ENCODE data around the gene SCART1. TPM values are rescaled to one million over a fixed set of nuclear protein-coding genes. Genes with fewer than 3 reads are reported as not detected.
"Not testable (repeated sequence)": the region's sequence is repeated elsewhere in the genome, so short reads cannot be mapped to it uniquely, and the experiment has no call there.

Gene SCART1
- total RNA-seq, 1 experiment from 2014 or later: 0.37 TPM

- in situ Hi-C loops (cut with HindIII; ENCODE audit: low pct_unique_long_range_greater_than_20kb, low sequenced_read_pairs): not testable (repeated sequence)
Observed at GRCh38 chr10:133424601-133425000, 29.1 kb upstream of the SCART1 start, which contains the start of gene SPRN. Gene SPRN, minus strand, starts transcription at chr10:133424625. Its CDS starts 944 bp downstream, at chr10:133423681.

GRCh38 chr10:133429571-133429970 lies 24.2 kb upstream of the SCART1 start:
- in situ Hi-C loops (cut with HindIII; ENCODE audit: low pct_unique_long_range_greater_than_20kb, low sequenced_read_pairs); DNase-seq (ENCODE audit: low read depth, low spot score): not testable (repeated sequence)

More at GRCh38 chr10:133424601-133425000, 29.1 kb upstream of the SCART1 start, which contains the start of gene SPRN:
- not testable (repeated sequence) for DNase-seq (ENCODE audit: low read depth, low spot score)

GRCh38 chr10:133431888-133432613 lies 21.7 kb upstream of the SCART1 start:
- DNase-seq (ENCODE audit: low read depth, low spot score); in situ Hi-C loops (cut with HindIII; ENCODE audit: low pct_unique_long_range_greater_than_20kb, low sequenced_read_pairs): not testable (repeated sequence)

GRCh38 chr10:133432789-133433188 lies 21.0 kb upstream of the SCART1 start:
- DNase-seq (ENCODE audit: low read depth, low spot score); in situ Hi-C loops (cut with HindIII; ENCODE audit: low pct_unique_long_range_greater_than_20kb, low sequenced_read_pairs): not testable (repeated sequence)

- peak; percentile 48 for DNase-seq (ENCODE audit: low read depth, low spot score)
- in situ Hi-C loops (cut with HindIII; ENCODE audit: low pct_unique_long_range_greater_than_20kb, low sequenced_read_pairs): no loop called here
Observed at GRCh38 chr10:133438711-133439273, 15.0 kb upstream of the SCART1 start.

GRCh38 chr10:133439517-133440461 lies 14.0 kb upstream of the SCART1 start:
- DNase-seq (ENCODE audit: low read depth, low spot score): no peak
- in situ Hi-C loops (cut with HindIII; ENCODE audit: low pct_unique_long_range_greater_than_20kb, low sequenced_read_pairs): no loop called here

- DNase-seq (ENCODE audit: low read depth, low spot score): no peak
- in situ Hi-C loops (cut with HindIII; ENCODE audit: low pct_unique_long_range_greater_than_20kb, low sequenced_read_pairs): no loop called here
Observed at GRCh38 chr10:133440633-133441285, 13.0 kb upstream of the SCART1 start.

- DNase-seq (ENCODE audit: low read depth, low spot score); in situ Hi-C loops (cut with HindIII; ENCODE audit: low pct_unique_long_range_greater_than_20kb, low sequenced_read_pairs): not testable (repeated sequence)
Observed at GRCh38 chr10:133441356-133441755, 12.4 kb upstream of the SCART1 start.

- DNase-seq (ENCODE audit: low read depth, low spot score): no peak
- in situ Hi-C loops (cut with HindIII; ENCODE audit: low pct_unique_long_range_greater_than_20kb, low sequenced_read_pairs): no loop called here
Observed at GRCh38 chr10:133441780-133442179, 12.0 kb upstream of the SCART1 start.

GRCh38 chr10:133442191-133442966 lies 11.4 kb upstream of the SCART1 start:
- DNase-seq (ENCODE audit: low read depth, low spot score): no peak
- in situ Hi-C loops (cut with HindIII; ENCODE audit: low pct_unique_long_range_greater_than_20kb, low sequenced_read_pairs): no loop called here

- in situ Hi-C loops (cut with HindIII; ENCODE audit: low pct_unique_long_range_greater_than_20kb, low sequenced_read_pairs): no loop called here
- no peak for DNase-seq (ENCODE audit: low read depth, low spot score)
Observed at GRCh38 chr10:133442967-133443924, 10.5 kb upstream of the SCART1 start.

- no peak for DNase-seq (ENCODE audit: low read depth, low spot score)
- in situ Hi-C loops (cut with HindIII; ENCODE audit: low pct_unique_long_range_greater_than_20kb, low sequenced_read_pairs): no loop called here
Observed at GRCh38 chr10:133444342-133445267, 9.1 kb upstream of the SCART1 start.

- in situ Hi-C loops (cut with HindIII; ENCODE audit: low pct_unique_long_range_greater_than_20kb, low sequenced_read_pairs): no loop called here
- DNase-seq (ENCODE audit: low read depth, low spot score): no peak
Observed at GRCh38 chr10:133445268-133445732, 8.4 kb upstream of the SCART1 start.

- no peak for DNase-seq (ENCODE audit: low read depth, low spot score)
- in situ Hi-C loops (cut with HindIII; ENCODE audit: low pct_unique_long_range_greater_than_20kb, low sequenced_read_pairs): no loop called here
Observed at GRCh38 chr10:133445751-133446708, 7.7 kb upstream of the SCART1 start.
